Transverse colon (tissue), 4 donors: ENCODE results near the gene RCC2. TPM values are rescaled to one million over a fixed set of nuclear protein-coding genes. Genes with fewer than 3 reads are reported as not detected.

Source experiments
- DNase-seq: peaks from one replicate; pipeline ENCODE4 v3.0.0-alpha.2; 2019
- H3K27ac ChIP-seq, 4 donors: fragments of 200-600 bp; sonication (generic); 2 replicates each; pipeline ENCODE4 v1.5.1; 2016 to 2018; ENCODE audit warnings: inconsistent platforms in 4 of 4
- H3K27me3 ChIP-seq: fragments of 200-600 bp; sonication (generic); 2 replicates; pipeline ENCODE4 v1.5.1; 2017; ENCODE audit warnings: inconsistent platforms
- H3K36me3 ChIP-seq, 4 donors: fragments of 200-600 bp; sonication (generic); 2 replicates each; pipeline ENCODE4 v1.5.1; 2017 to 2019; ENCODE audit warnings: inconsistent platforms in 4 of 4
- H3K4me1 ChIP-seq, 4 donors: fragments of 200-600 bp; sonication (generic); 2 replicates each; pipeline ENCODE4 v1.5.1; 2017 to 2020; ENCODE audit warnings: inconsistent platforms in 4 of 4
- H3K4me3 ChIP-seq, 4 donors: fragments of 200-600 bp; sonication (generic); 1 replicate in 1 of 4; 2 replicates in 3 of 4; pipeline versions ENCODE4 v1.5.1 to v1.6.1; 2017 to 2019; ENCODE audit warnings: inconsistent platforms in 4 of 4
- H3K9me3 ChIP-seq, 2 donors: fragments of 200-600 bp; sonication (generic); 2 replicates each; pipeline ENCODE4 v1.5.1; 2017 to 2019; ENCODE audit warnings: inconsistent platforms in 2 of 2
- CTCF ChIP-seq, 5 experiments: fragments of 200-600 bp in 3 of 5; fragments of 450-650 bp in 2 of 5; sonication (generic) in 3 of 5; IDR thresholded peaks; 1 replicate in 2 of 5; 2 replicates in 3 of 5; pipeline ENCODE4 v1.5.1; 2016 to 2017; ENCODE audit warnings: antibody characterized with exemption in 5 of 5, inconsistent platforms in 3 of 5, mild to moderate bottlenecking in 2 of 5, moderate library complexity in 1 of 5
- EP300 ChIP-seq: sonication (generic); formaldehyde crosslinking; IDR thresholded peaks from one replicate; pipeline ENCODE4 v1.6.1; 2017; ENCODE audit warnings: antibody characterized with exemption, low read depth
- POLR2A ChIP-seq: fragments of 450-650 bp; IDR thresholded peaks from one replicate; pipeline ENCODE4 v1.6.1; 2016; ENCODE audit warnings: antibody characterized with exemption, mild to moderate bottlenecking, moderate library complexity
- POLR2AphosphoS5 ChIP-seq, 3 donors: sonication (generic); formaldehyde crosslinking; IDR thresholded peaks; one replicate each; pipeline ENCODE4 v1.6.1; 2016; ENCODE audit warnings: antibody characterized with exemption in 3 of 3
- WGBS, 2 donors: methylation state at CpG; one replicate each; pipeline ENCODE4 v1.1.5; 2018; ENCODE audit warnings: low coverage in 1 of 2; 5-methylcytosine and 5-hydroxymethylcytosine counted together
- in situ Hi-C, 4 donors: fragments of 200-750 bp; cut with MboI; loops; one replicate each; pipeline versions ENCODE4 v1.15.0 to v1.15.1; 2017; ENCODE audit warnings: low sequenced_read_pairs in 3 of 4, low pct_ligation_motif_present in 1 of 4, low pct_unique_long_range_greater_than_20kb in 1 of 4
- intact Hi-C: fragments of 100-400 bp; cut with DNase I; formaldehyde crosslinking; loops from one replicate; pipeline ENCODE4 v1.15.1; 2023; ENCODE audit warnings: low total_unique reads
- total RNA-seq, 4 donors: library from RNA; depleted of rRNA; stranded (reverse); fragments of >200 nt; gene quantifications; one replicate each; pipeline ENCODE4 v1.1.0, GENCODE V29; 2016

The RCC2 gene
- total RNA-seq, 4 donors from 2014 or later = 22.0 to 82.2 (median 25.3) TPM

- TF ChIP-seq POLR2AphosphoS5 (IDR thresholded peaks at IDR 0.05) (no peak), EP300 (no peak), CTCF (IDR thresholded peaks at IDR 0.05) (no peak), POLR2A (no peak)
- DNase-seq = no peak
- Histone ChIP-seq H3K4me1 (no peaks in the 10 kb centered on the region), H3K27me3 (peaks cover 14% of the 10 kb centered on the region), H3K36me3 (no peaks in the 10 kb centered on the region), H3K27ac (no peak overlapping the region), H3K9me3 (no peaks in the 10 kb centered on the region), H3K4me3 (no peak overlapping the region)
- in situ Hi-C loops = no loop called here
- whole genome bisulfite sequencing, 2 donors = 43 to 88% methylated on average over 1 to 11 of the region's 11 CpGs
- intact Hi-C loops = no loop called here
These were observed 79.1 kb downstream of the RCC2 start for GRCh38 chr1:17360272-17360956.

- DNase-seq = no peak
- TF ChIP-seq EP300 = no peak
- H3K9me3 ChIP-seq = no peaks in the 10 kb centered on the region
- no peaks in the 10 kb centered on the region for H3K4me1 ChIP-seq
- in situ Hi-C loops = no loop called here
- H3K27me3 ChIP-seq = peaks cover 12% of the 10 kb centered on the region
- intact Hi-C loops = no loop called here
- 78 to 85% methylated on average over 3 to 9 of the region's 9 CpGs for WGBS, 2 donors
- H3K27ac ChIP-seq = no peak overlapping the region
- H3K4me3 ChIP-seq = no peak overlapping the region
- no peaks in the 10 kb centered on the region for H3K36me3 ChIP-seq
These were observed 79.7 kb downstream of the RCC2 start for GRCh38 chr1:17359808-17360207.

GRCh38 chr1:17359031-17359430, 80.4 kb downstream of the RCC2 start:
- WGBS, 2 donors = 82% methylated on average over 9 of the region's 11 CpGs; no CpG with 5 or more reads in 1 of the 2 donors

GRCh38 chr1:17358557-17358956, 80.9 kb downstream of the RCC2 start:
- Histone ChIP-seq H3K9me3 (no peaks in the 10 kb centered on the region), H3K36me3 (no peaks in the 10 kb centered on the region), H3K4me1 (no peaks in the 10 kb centered on the region), H3K4me3 (no peak overlapping the region), H3K27ac (no peak overlapping the region), H3K27me3 (peaks cover 8% of the 10 kb centered on the region)
- 70 to 74% methylated on average over 3 to 4 of the region's 4 CpGs for WGBS, 2 donors
- DNase-seq = no peak
- TF ChIP-seq CTCF (IDR thresholded peaks at IDR 0.05) (no peak), EP300 (no peak), POLR2A (no peak), POLR2AphosphoS5 (IDR thresholded peaks at IDR 0.05) (no peak)
- intact Hi-C loops (no loop called here), in situ Hi-C loops (no loop called here)

More at GRCh38 chr1:17359031-17359430, 80.4 kb downstream of the RCC2 start:
- Histone ChIP-seq H3K4me3 (no peak overlapping the region), H3K27me3 (peaks cover 8% of the 10 kb centered on the region), H3K36me3 (no peaks in the 10 kb centered on the region), H3K9me3 (no peaks in the 10 kb centered on the region), H3K27ac (no peak overlapping the region), H3K4me1 (no peaks in the 10 kb centered on the region)
- no peak for DNase-seq
- no peak for TF ChIP-seq EP300
- TF ChIP-seq CTCF (IDR thresholded peaks at IDR 0.05) = no peak
- no peak for TF ChIP-seq POLR2AphosphoS5 (IDR thresholded peaks at IDR 0.05)
- TF ChIP-seq POLR2A = no peak
- in situ Hi-C loops (no loop called here), intact Hi-C loops (no loop called here)

Other genes with a start within 250 kb of the RCC2 start
- under 1 TPM in 1 of 4 donors, not detected in 3; 0.14 TPM for gene PADI1, start 234.5 kb downstream of the RCC2 start, total RNA-seq
- gene PADI3, start 190.6 kb downstream of the RCC2 start, total RNA-seq = not detected
- gene PADI4, start 131.5 kb downstream of the RCC2 start, total RNA-seq = not detected
- gene PADI6, start 67.5 kb downstream of the RCC2 start, total RNA-seq = not detected
- 100 to 1,000 TPM; 115 to 326 (median 199) TPM for gene ARHGEF10L, start 100.0 kb upstream of the RCC2 start, total RNA-seq